Subcutaneous adipose tissue (tissue), 4 donors: Measurements from ENCODE around the gene HS6ST3. TPM values are rescaled to one million over a fixed set of nuclear protein-coding genes. Genes with fewer than 3 reads are reported as not detected.

Experiments used
- total RNA-seq, 4 donors: library from RNA; depleted of rRNA; stranded (reverse); fragments of >200 nt; gene quantifications; one replicate each; pipeline ENCODE4 v1.1.0, GENCODE V29; 2016
- TF ChIP-seq, protein P1 (sequence below): fragments of 450-650 bp; IDR thresholded peaks from one replicate; pipeline ENCODE4 v1.5.1; 2016; ENCODE audit warnings: low read depth, mild to moderate bottlenecking, control low read depth, antibody characterized with exemption, moderate library complexity

The HS6ST3 gene
- total RNA-seq, 4 donors from 2014 or later = 0.33 to 1.3 (median 0.99) TPM

GRCh38 chr13:96089139-96089538 is 768 bp upstream of the HS6ST3 start:
- TF ChIP-seq, protein P1, sequence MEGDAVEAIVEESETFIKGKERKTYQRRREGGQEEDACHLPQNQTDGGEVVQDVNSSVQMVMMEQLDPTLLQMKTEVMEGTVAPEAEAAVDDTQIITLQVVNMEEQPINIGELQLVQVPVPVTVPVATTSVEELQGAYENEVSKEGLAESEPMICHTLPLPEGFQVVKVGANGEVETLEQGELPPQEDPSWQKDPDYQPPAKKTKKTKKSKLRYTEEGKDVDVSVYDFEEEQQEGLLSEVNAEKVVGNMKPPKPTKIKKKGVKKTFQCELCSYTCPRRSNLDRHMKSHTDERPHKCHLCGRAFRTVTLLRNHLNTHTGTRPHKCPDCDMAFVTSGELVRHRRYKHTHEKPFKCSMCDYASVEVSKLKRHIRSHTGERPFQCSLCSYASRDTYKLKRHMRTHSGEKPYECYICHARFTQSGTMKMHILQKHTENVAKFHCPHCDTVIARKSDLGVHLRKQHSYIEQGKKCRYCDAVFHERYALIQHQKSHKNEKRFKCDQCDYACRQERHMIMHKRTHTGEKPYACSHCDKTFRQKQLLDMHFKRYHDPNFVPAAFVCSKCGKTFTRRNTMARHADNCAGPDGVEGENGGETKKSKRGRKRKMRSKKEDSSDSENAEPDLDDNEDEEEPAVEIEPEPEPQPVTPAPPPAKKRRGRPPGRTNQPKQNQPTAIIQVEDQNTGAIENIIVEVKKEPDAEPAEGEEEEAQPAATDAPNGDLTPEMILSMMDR = no peak

DNA sequence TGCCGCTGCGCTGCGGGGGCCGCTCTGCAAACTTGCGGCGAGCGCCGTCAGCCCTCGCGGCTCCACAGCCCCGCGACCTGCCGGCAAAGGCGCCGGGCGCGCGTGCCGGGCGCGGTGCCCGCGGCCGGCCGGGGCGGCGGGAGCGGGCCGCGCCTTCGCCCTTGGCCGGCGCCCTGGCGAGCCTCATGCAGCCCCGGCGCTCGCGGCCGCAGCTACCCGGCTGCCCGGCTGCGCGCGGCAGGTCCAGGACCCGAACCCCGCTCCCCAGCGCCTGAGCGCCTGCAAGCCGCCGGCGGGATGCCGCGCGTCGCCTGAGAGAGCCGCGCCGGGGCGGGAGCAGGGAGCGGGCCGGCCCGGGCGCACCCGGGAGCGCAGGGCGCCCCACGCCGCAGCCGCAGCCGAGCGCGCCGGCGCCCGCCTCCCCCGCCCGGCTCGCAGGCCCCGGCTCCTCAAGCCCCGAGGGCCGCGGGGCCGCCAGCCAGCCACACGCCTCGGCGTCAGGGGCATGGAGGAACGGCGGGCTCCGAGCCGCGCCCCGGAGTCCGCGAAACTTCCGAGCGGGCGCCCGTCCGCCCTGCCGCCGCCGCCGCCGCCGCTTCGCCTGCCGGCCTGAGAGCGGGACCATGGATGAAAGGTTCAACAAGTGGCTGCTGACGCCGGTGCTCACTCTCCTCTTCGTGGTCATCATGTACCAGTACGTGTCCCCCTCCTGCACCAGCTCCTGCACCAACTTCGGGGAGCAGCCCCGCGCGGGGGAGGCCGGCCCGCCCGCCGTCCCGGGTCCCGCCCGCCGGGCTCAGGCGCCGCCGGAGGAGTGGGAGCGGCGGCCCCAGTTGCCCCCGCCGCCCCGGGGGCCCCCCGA is 564 bp downstream of the HS6ST3 start:
- TF ChIP-seq, protein P1 = no peak

DNA sequence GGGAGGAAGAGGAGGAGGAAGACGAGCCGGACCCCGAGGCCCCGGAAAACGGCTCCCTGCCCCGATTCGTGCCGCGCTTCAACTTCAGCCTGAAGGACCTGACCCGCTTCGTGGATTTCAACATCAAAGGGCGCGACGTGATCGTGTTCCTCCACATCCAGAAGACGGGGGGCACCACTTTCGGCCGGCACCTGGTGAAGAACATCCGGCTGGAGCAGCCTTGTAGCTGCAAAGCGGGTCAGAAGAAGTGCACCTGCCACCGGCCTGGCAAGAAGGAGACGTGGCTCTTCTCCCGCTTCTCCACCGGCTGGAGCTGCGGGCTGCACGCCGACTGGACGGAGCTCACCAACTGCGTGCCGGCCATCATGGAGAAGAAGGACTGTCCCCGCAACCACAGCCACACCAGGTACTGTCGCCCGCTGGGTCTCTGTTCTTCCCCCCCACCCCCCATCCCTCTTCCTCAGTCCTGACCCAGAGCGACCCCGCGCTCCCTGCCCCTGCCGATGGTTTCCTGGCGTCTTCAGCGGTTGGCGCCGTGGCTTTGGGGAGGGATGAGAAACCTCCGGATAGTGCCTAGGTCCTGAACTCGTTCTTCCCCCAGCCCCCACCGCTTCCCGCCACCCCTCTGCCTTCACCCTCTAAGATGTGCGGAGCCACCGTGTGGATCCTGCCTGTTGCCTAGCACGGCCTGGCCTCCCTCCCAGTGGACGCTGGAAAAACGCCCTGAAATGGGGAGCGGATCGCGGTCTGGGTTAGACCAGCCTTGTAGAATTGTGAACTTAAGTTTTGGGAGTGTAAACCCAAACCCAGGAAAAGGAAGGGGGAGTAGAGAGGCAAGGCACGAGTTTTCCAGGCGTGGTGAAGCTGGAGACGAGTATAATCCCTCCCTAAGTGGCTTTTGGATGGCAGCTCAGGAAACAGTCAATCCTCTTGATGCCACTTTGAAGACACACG is 1.5 kb downstream of the HS6ST3 start:
- TF ChIP-seq, protein P1 = no peak

DNA sequence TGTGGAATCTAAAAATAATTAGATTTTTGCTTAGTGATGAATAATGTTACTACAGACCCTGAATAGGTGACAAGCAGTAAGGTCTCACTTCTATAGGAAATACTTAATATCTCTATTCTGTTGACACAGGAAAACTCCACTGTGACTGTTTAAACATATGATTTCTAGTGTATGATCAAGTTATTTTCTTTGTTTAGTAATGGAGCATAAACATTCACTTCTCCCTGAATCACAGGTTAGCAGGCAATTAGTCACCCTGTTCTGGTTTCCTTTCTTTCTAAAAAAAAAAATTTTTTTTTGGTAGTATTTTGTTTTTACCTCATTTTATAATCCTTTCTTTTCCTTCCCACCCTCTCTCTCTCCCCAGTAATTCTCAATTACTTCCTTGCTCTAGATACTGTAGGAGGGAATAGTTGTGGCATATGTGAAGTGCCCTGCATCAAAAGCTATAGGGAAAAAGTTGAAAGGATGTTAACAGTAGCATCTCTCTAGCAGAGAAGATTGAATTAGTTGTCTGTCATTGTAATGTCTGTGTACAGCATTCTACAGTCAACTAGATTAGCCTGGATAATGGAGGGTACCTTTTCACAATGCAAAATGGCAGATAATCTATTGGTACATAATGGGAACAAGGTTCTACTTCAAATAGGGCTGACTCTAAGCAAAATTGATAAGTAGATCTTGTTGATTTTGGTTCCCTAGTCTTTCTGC is 3.5 kb downstream of the HS6ST3 start:
- TF ChIP-seq, protein P1 = no peak

- TF ChIP-seq, protein P1 = no peak
Measured at GRCh38 chr13:96100457-96101220, 10.7 kb downstream of the HS6ST3 start.

DNA sequence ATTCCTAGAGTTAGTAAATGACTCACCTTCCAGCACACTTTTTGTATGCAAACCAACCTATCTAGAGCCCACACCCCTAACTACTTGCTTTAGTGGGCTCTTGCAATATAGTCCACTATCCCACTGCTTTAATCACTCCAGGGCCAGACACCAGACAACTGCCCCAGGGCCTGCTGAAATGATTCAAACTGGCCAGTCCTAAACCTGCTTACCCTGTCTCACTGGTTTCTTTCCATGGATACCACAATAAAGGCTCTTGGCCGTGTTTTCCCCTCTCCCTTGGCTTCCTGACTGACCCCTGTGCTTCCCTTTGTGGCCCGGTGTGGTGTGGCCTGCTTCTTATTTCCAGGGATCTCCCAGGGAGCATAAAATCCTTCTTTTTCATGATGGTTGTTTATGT is 14.6 kb downstream of the HS6ST3 start:
- TF ChIP-seq, protein P1 = no peak
